Coronary artery (tissue), 2 donors: Measurements from ENCODE around the gene EXOSC7.

Experiments
- DNase-seq: peaks from one replicate; pipeline ENCODE4 v3.0.0-alpha.2; 2017; ENCODE audit warnings: low spot score
- H3K27ac ChIP-seq, 2 donors: fragments of 200-600 bp; sonication (generic); one replicate each; pipeline ENCODE4 v1.5.1; 2016 to 2019
- H3K4me3 ChIP-seq: fragments of 200-600 bp; sonication (generic); 2 replicates; pipeline ENCODE4 v1.5.1; 2016; ENCODE audit warnings: mild to moderate bottlenecking, moderate library complexity
- TF ChIP-seq, protein P1 (sequence below): fragments of 200-600 bp; sonication (generic); IDR thresholded peaks from one replicate; pipeline ENCODE4 v1.5.1; 2019; ENCODE audit warnings: antibody characterized with exemption

EXOSC7 gene

GRCh38 chr3:44962621-44963393 is 13.2 kb upstream of the EXOSC7 start:
- Histone ChIP-seq H3K4me3 (no peak overlapping the region), H3K27ac (no peak overlapping the region)
- TF ChIP-seq, protein P1, sequence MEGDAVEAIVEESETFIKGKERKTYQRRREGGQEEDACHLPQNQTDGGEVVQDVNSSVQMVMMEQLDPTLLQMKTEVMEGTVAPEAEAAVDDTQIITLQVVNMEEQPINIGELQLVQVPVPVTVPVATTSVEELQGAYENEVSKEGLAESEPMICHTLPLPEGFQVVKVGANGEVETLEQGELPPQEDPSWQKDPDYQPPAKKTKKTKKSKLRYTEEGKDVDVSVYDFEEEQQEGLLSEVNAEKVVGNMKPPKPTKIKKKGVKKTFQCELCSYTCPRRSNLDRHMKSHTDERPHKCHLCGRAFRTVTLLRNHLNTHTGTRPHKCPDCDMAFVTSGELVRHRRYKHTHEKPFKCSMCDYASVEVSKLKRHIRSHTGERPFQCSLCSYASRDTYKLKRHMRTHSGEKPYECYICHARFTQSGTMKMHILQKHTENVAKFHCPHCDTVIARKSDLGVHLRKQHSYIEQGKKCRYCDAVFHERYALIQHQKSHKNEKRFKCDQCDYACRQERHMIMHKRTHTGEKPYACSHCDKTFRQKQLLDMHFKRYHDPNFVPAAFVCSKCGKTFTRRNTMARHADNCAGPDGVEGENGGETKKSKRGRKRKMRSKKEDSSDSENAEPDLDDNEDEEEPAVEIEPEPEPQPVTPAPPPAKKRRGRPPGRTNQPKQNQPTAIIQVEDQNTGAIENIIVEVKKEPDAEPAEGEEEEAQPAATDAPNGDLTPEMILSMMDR, result no peak
- no peak for DNase-seq

DNA sequence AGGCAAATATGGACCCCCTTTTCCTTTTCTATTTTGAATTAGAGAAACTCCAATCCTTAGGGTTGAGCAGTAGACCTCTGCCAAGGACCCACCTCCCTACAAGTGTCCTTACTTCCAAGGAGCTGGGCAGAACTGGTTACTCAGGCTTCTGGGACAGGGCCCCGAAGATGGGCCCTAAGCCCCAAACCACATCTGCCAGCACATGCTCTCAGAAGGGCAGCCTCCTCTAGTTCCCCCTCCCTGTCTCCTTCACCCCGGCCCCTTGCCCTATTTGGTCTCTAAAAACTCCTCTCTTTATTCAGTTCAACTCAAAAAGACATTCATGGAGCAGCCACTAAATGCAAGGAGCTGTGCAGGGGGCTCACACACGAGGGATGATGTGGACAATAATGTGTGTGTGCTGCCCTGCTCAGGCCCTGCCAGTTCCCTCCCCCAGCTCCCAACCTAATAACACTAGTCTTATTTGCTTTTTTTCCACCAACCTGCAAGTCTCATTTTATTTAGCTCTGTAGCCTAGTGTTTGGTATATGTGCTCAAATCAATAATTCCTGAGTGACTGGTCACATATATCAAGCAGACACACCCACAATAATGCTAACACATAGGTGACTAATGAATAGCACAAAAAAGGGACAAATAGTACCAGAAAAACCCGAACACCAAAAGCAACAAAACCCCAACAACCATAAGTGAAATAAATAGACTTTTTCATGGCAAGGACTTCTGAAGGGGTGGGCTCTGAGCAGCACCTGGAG is 12.3 kb upstream of the EXOSC7 start:
- TF ChIP-seq, protein P1, result no peak
- DNase-seq, result no peak
- Histone ChIP-seq H3K27ac (no peak overlapping the region), H3K4me3 (no peak overlapping the region)

DNA sequence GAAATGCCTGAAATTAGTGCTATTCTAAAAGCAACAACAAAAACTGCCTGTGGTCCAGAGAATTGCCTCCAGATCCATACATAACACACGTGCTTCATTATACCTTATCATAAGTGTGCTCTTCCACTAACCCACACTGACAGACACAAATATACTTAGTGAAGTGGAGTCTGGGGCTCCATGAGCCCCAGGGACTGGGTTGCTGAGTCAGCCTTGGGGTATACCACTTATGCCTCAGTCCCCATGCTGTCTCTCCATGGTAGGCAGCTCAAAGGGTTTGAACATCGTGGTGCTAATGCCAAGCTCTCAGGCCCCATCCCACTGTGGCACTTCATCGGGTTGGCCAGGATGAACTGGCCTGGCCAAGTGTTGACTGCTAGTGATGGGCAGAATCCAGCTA is 10.9 kb upstream of the EXOSC7 start:
- no peak for DNase-seq
- TF ChIP-seq, protein P1, result no peak
- H3K4me3 ChIP-seq, result no peak overlapping the region
- H3K27ac ChIP-seq, result no peak overlapping the region

- Histone ChIP-seq H3K4me3 (no peak overlapping the region), H3K27ac (no peak overlapping the region)
- TF ChIP-seq, protein P1, result no peak
- DNase-seq, result no peak
Measured at GRCh38 chr3:44966795-44967278, 9.2 kb upstream of the EXOSC7 start.

- H3K4me3 ChIP-seq, result no peak overlapping the region
- DNase-seq, result no peak
- H3K27ac ChIP-seq, result no peak overlapping the region
- TF ChIP-seq, protein P1, result no peak
Measured at GRCh38 chr3:44968447-44968858, 7.6 kb upstream of the EXOSC7 start.

DNA sequence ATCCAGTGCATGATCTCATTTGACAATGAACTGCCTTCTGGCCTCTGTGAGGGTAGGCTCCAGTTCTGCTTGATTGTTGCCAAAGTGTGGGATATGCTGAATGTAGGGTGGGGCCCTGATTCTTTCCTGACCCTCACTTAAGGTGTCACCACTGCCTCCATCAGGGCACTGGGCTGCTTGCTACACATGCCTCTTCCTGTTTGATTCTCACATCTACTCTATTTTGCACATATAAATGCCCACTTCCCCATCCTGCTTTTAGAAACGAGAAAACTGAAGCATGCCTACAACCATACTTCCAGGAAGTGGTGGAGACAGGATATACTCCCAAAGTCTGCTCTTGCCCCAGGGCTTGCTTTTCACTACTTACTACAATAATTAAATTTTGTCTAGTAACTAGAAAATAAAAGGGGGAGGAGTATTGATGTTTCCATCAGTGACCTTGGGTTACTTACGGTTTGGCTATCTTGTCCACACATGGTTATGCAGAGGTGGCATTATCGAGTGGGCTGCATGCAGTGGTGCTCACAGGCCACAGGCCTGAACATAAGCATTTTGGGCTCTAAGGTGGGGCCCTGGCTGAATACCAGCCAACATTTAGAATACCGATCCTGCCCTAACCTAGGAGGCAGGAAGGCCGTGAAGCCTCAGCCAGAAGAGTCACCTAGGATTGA is 6.8 kb upstream of the EXOSC7 start:
- TF ChIP-seq, protein P1, result no peak
- no peak for DNase-seq
- no peak overlapping the region for H3K27ac ChIP-seq
- no peak overlapping the region for H3K4me3 ChIP-seq
